ENCODE measurements around the gene ATP6V1A. TPM values are rescaled to one million over a fixed set of nuclear protein-coding genes. Genes with fewer than 3 reads are reported as not detected.

Gene ATP6V1A
- total RNA-seq, 2 donors from 2014 or later = 27.8 to 32.2 TPM

- TF ChIP-seq, protein P1, sequence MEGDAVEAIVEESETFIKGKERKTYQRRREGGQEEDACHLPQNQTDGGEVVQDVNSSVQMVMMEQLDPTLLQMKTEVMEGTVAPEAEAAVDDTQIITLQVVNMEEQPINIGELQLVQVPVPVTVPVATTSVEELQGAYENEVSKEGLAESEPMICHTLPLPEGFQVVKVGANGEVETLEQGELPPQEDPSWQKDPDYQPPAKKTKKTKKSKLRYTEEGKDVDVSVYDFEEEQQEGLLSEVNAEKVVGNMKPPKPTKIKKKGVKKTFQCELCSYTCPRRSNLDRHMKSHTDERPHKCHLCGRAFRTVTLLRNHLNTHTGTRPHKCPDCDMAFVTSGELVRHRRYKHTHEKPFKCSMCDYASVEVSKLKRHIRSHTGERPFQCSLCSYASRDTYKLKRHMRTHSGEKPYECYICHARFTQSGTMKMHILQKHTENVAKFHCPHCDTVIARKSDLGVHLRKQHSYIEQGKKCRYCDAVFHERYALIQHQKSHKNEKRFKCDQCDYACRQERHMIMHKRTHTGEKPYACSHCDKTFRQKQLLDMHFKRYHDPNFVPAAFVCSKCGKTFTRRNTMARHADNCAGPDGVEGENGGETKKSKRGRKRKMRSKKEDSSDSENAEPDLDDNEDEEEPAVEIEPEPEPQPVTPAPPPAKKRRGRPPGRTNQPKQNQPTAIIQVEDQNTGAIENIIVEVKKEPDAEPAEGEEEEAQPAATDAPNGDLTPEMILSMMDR (IDR thresholded peaks at IDR 0.05) = no peak
- H3K36me3 ChIP-seq = peaks cover 14% of the 10 kb centered on the region
- no peak for ATAC-seq (ENCODE audit: insufficient number of reproducible peaks, low FRiP score, low read depth)
- no peaks in the 10 kb centered on the region for H3K27me3 ChIP-seq (replicated peaks; ENCODE audit: insufficient read depth)
- no peaks in the 10 kb centered on the region for H3K9me3 ChIP-seq
- H3K4me1 ChIP-seq (ENCODE audit: control insufficient read depth in 1 of 2, low read depth in 2 of 2) = peaks cover 7 to 14% of the 10 kb centered on the region in 2 donors
- no peak overlapping the region for H3K27ac ChIP-seq
- DNase-seq (ENCODE audit: low spot score) = no peak
- H3K4me3 ChIP-seq = no peak overlapping the region
Observed at GRCh38 chr3:113719758-113720157, 27.1 kb upstream of the ATP6V1A start.

DNA sequence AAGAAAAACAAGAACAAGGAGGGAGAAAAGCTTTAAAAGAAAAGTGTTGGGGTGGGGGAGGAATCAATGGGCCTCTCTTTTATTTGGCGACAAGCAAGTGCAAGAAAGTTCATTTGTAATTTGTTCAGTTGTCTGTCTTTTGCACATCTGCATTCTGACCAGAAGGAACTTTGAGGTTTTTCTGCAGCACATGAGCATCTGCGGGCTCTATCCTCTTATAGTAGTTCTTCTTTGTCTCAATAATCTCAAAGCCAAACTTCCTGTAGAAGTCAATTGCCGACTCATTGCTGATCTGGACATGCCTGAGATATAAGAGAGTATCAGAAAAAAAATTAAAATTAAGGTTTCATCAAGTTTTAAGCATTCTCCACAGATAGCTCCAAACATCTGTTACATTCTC, 25.2 kb upstream of the ATP6V1A start:
- Histone ChIP-seq H3K36me3 (peaks cover 14% of the 10 kb centered on the region), H3K9me3 (no peaks in the 10 kb centered on the region), H3K27ac (no peak overlapping the region), H3K4me3 (no peak overlapping the region), H3K27me3 (replicated peaks; ENCODE audit: insufficient read depth) (no peaks in the 10 kb centered on the region), H3K4me1 (ENCODE audit: control insufficient read depth in 1 of 2, low read depth in 2 of 2) (peaks cover 7 to 14% of the 10 kb centered on the region in 2 donors)
- no peak for ATAC-seq (ENCODE audit: insufficient number of reproducible peaks, low FRiP score, low read depth)
- DNase-seq (ENCODE audit: low spot score) = no peak
- TF ChIP-seq, protein P1 (IDR thresholded peaks at IDR 0.05) = no peak

- no peaks in the 10 kb centered on the region for H3K27me3 ChIP-seq (replicated peaks; ENCODE audit: insufficient read depth)
- TF ChIP-seq, protein P1 (IDR thresholded peaks at IDR 0.05) = no peak
- no peak overlapping the region for H3K27ac ChIP-seq
- no peaks in the 10 kb centered on the region for H3K36me3 ChIP-seq
- ATAC-seq (ENCODE audit: insufficient number of reproducible peaks, low FRiP score, low read depth) = no peak
- no peak for DNase-seq (ENCODE audit: low spot score)
- no peaks in the 10 kb centered on the region for H3K4me1 ChIP-seq (ENCODE audit: control insufficient read depth in 1 of 2, low read depth in 2 of 2)
- H3K4me3 ChIP-seq = no peak overlapping the region
- H3K9me3 ChIP-seq = no peaks in the 10 kb centered on the region
Observed at GRCh38 chr3:113728661-113729060, 18.2 kb upstream of the ATP6V1A start.

GRCh38 chr3:113730550-113730949, 16.3 kb upstream of the ATP6V1A start:
- TF ChIP-seq, protein P1 (IDR thresholded peaks at IDR 0.05) = no peak
- Histone ChIP-seq H3K27me3 (replicated peaks; ENCODE audit: insufficient read depth) (no peaks in the 10 kb centered on the region), H3K9me3 (no peaks in the 10 kb centered on the region), H3K4me3 (no peak overlapping the region), H3K36me3 (no peaks in the 10 kb centered on the region), H3K4me1 (ENCODE audit: control insufficient read depth in 1 of 2, low read depth in 2 of 2) (no peaks in the 10 kb centered on the region), H3K27ac (no peak overlapping the region)
- no peak for DNase-seq (ENCODE audit: low spot score)
- ATAC-seq (ENCODE audit: insufficient number of reproducible peaks, low FRiP score, low read depth) = no peak

DNA sequence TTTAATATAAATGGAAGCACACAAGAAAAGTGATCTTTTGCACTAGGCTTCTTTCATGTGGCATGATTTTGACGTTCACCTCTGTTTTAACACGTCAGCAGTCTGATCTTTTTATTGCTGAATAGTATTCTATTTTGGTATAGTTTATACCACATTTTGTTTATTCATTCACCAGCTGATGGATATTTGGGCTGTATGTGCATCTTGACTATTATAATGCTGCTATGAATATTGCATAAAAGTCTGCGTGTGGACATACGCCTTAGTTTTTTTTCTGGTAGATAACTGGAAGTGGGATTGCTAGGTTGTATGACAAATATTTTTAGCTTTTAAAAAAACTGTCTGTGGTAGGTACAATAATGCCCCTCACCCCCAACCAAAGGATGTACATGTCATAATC, 15.1 kb upstream of the ATP6V1A start:
- H3K27ac ChIP-seq = no peak overlapping the region
- H3K4me3 ChIP-seq = no peak overlapping the region
- H3K4me1 ChIP-seq (ENCODE audit: control insufficient read depth in 1 of 2, low read depth in 2 of 2) = peaks cover 0 to 7% of the 10 kb centered on the region in 2 donors
- TF ChIP-seq, protein P1 (IDR thresholded peaks at IDR 0.05) = no peak
- ATAC-seq (ENCODE audit: insufficient number of reproducible peaks, low FRiP score, low read depth) = no peak
- no peaks in the 10 kb centered on the region for H3K27me3 ChIP-seq (replicated peaks; ENCODE audit: insufficient read depth)
- H3K9me3 ChIP-seq = no peaks in the 10 kb centered on the region
- no peaks in the 10 kb centered on the region for H3K36me3 ChIP-seq
- no peak for DNase-seq (ENCODE audit: low spot score)

All from thoracic aorta (tissue), 2 donors.